ENCODE results near the gene HIP1R. TPM values are rescaled to one million over a fixed set of nuclear protein-coding genes. Genes with fewer than 3 reads are reported as not detected.

HIP1R gene
- total and polyA plus RNA-seq, 9 donors: 1.4 to 20.2 (median 10.4) TPM

- intact Hi-C loops (cut with DNase I): loop anchor here (2.0 to 10.0 kb wide), 7 partner anchors 87 to 385 kb away; partner anchors contain the start of genes MPHOSPH9 (in 1 of the 4) and MTRFR (in 1 of the 4)
- no peaks in the 10 kb centered on the region for H3K9me3 ChIP-seq
- H3K36me3 ChIP-seq: no peaks in the 10 kb centered on the region
- peaks cover 2% of the 10 kb centered on the region for H3K4me1 ChIP-seq (ENCODE audit: insufficient read depth)
- no peak for TF ChIP-seq POLR2A (IDR thresholded peaks at IDR 0.05)
- TF ChIP-seq, protein P1, sequence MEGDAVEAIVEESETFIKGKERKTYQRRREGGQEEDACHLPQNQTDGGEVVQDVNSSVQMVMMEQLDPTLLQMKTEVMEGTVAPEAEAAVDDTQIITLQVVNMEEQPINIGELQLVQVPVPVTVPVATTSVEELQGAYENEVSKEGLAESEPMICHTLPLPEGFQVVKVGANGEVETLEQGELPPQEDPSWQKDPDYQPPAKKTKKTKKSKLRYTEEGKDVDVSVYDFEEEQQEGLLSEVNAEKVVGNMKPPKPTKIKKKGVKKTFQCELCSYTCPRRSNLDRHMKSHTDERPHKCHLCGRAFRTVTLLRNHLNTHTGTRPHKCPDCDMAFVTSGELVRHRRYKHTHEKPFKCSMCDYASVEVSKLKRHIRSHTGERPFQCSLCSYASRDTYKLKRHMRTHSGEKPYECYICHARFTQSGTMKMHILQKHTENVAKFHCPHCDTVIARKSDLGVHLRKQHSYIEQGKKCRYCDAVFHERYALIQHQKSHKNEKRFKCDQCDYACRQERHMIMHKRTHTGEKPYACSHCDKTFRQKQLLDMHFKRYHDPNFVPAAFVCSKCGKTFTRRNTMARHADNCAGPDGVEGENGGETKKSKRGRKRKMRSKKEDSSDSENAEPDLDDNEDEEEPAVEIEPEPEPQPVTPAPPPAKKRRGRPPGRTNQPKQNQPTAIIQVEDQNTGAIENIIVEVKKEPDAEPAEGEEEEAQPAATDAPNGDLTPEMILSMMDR (IDR thresholded peaks at IDR 0.05): no peak
- TF ChIP-seq EP300 (IDR thresholded peaks at IDR 0.05): no peak
- DNase-seq: no peak
- H3K27ac ChIP-seq: no peak overlapping the region
- WGBS, 3 donors: 75 to 80% (median 78%) methylated on average over 25 to 26 of the region's 26 CpGs
- H3K4me3 ChIP-seq: no peak overlapping the region
- H3K27me3 ChIP-seq: no peaks in the 10 kb centered on the region
These were observed 24.2 kb downstream of the HIP1R start for GRCh38 chr12:122859303-122860039.

DNA sequence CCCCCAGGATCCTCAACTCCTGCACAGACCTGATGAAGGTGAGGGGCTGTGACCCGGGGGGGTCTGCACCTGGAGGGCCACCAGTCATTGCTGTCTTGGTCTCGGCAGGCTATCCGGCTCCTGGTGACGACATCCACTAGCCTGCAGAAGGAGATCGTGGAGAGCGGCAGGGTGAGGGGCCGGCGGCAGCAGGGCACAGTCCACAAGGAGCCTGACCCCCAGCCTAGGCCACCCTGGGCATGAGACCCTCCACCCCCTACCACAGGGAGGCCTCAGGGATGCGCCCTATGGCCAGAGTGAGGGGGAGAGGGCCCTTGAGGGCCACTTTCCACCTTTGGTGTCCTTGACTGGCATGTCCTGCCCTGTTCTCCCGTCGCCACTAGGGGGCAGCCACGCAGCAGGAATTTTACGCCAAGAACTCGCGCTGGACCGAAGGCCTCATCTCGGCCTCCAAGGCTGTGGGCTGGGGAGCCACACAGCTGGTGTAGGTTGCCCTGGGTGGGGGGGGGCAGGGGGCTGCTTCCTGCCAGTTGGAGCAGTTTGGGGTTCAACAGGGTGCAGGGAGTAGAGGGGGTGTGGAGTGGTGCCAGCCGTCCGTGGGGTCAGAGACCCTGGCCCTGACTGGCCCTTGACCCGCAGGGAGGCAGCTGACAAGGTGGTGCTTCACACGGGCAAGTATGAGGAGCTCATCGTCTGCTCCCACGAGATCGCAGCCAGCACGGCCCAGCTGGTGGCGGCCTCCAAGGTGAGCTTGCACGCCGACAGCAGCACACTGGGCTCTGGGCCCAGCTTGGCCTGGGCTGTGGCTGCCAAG is 25.0 kb downstream of the HIP1R start:
- Histone ChIP-seq H3K4me1 (ENCODE audit: insufficient read depth) (peaks cover 2% of the 10 kb centered on the region), H3K27me3 (no peaks in the 10 kb centered on the region), H3K4me3 (no peak overlapping the region), H3K36me3 (no peaks in the 10 kb centered on the region), H3K9me3 (no peaks in the 10 kb centered on the region), H3K27ac (peak overlapping the region; percentile 29 to 34)
- DNase-seq: peak; percentile 85 to 94 (median 92)
- intact Hi-C loops (cut with DNase I): loop anchor here (2.0 to 10.0 kb wide), 6 partner anchors 87 to 385 kb away; partner anchors contain the start of genes MPHOSPH9 (in 1 of the 4) and MTRFR (in 1 of the 4)
- WGBS, 3 donors: 25 to 42% (median 26%) methylated on average over 15 to 28 of the region's 28 CpGs
- no peak for TF ChIP-seq POLR2A (IDR thresholded peaks at IDR 0.05)
- TF ChIP-seq, protein P1 (IDR thresholded peaks at IDR 0.05): peak; percentile 78 to 96 (median 94)

DNA sequence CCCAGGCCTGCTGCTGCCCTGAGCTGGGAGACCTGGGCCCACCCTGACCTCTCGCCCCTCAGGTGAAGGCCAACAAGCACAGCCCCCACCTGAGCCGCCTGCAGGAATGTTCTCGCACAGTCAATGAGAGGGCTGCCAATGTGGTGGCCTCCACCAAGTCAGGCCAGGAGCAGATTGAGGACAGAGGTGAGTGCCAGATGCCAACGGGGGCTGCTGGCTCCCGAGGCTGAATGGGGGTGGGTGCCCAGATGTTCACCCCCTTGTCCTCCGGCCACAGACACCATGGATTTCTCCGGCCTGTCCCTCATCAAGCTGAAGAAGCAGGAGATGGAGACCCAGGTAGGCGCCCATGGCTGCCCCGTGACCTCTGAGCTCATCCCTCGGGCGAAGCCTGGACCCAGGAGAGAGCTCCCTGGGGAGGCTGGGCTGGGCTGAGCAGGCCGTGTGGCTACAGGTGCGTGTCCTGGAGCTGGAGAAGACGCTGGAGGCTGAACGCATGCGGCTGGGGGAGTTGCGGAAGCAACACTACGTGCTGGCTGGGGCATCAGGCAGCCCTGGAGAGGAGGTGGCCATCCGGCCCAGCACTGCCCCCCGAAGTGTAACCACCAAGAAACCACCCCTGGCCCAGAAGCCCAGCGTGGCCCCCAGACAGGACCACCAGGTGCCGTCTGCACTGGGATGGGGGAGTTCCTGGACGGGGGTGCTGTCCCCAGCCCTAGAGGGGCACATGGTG is 25.8 kb downstream of the HIP1R start:
- Histone ChIP-seq H3K4me1 (ENCODE audit: insufficient read depth) (peaks cover 2% of the 10 kb centered on the region), H3K4me3 (no peak overlapping the region), H3K36me3 (no peaks in the 10 kb centered on the region), H3K27ac (peak overlapping the region; percentile 29 to 34), H3K27me3 (no peaks in the 10 kb centered on the region), H3K9me3 (no peaks in the 10 kb centered on the region)
- no peak for DNase-seq
- intact Hi-C loops (cut with DNase I): loop anchor here (2.0 to 10.0 kb wide), 6 partner anchors 86 to 384 kb away; partner anchors contain the start of genes MPHOSPH9 (in 1 of the 4) and MTRFR (in 1 of the 4)
- no peak for TF ChIP-seq EP300 (IDR thresholded peaks at IDR 0.05)
- TF ChIP-seq, protein P1 (IDR thresholded peaks at IDR 0.05): no peak
- TF ChIP-seq POLR2A (IDR thresholded peaks at IDR 0.05): no peak
- 79 to 83% (median 81%) methylated on average over 19 to 23 of the region's 23 CpGs for WGBS, 3 donors

DNA sequence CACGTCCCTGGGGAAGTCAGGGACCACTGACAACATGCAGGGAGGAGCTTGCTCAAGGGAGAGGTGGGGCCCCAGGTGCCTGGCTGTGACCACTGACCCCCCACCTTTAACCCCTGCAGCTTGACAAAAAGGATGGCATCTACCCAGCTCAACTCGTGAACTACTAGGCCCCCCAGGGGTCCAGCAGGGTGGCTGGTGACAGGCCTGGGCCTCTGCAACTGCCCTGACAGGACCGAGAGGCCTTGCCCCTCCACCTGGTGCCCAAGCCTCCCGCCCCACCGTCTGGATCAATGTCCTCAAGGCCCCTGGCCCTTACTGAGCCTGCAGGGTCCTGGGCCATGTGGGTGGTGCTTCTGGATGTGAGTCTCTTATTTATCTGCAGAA is 26.3 kb downstream of the HIP1R start:
- peak in 2 of 5 donors; percentile 32 to 37 for DNase-seq
- 67 to 75% (median 72%) methylated on average over 5 of the region's 5 CpGs for WGBS, 3 donors
- H3K27ac ChIP-seq: peak overlapping the region in 1 of 2 donors; percentile 71
- TF ChIP-seq EP300 (IDR thresholded peaks at IDR 0.05) (no peak), POLR2A (IDR thresholded peaks at IDR 0.05) (no peak)
- TF ChIP-seq, protein P1 (IDR thresholded peaks at IDR 0.05): no peak
- no peak overlapping the region for H3K4me3 ChIP-seq
- H3K9me3 ChIP-seq: no peaks in the 10 kb centered on the region
- intact Hi-C loops (cut with DNase I): loop anchor here (2.0 to 10.0 kb wide), 6 partner anchors 86 to 383 kb away; partner anchors contain the start of genes MPHOSPH9 (in 1 of the 4) and MTRFR (in 1 of the 4)
- peaks cover 2% of the 10 kb centered on the region for H3K4me1 ChIP-seq (ENCODE audit: insufficient read depth)
- H3K36me3 ChIP-seq: no peaks in the 10 kb centered on the region
- H3K27me3 ChIP-seq: no peaks in the 10 kb centered on the region

All from ovary (tissue), 9 donors.